GM19099 (cell line): ENCODE data around the gene TMEM135.

Source experiments
- POLR2A ChIP-seq: IDR thresholded peaks from 3 replicates; pipeline ENCODE4 v1.6.1; 2011; ENCODE audit warnings: low read depth; ENCODE audit not compliant: insufficient read length; ENCODE audit errors: extremely low read depth

The TMEM135 gene

DNA sequence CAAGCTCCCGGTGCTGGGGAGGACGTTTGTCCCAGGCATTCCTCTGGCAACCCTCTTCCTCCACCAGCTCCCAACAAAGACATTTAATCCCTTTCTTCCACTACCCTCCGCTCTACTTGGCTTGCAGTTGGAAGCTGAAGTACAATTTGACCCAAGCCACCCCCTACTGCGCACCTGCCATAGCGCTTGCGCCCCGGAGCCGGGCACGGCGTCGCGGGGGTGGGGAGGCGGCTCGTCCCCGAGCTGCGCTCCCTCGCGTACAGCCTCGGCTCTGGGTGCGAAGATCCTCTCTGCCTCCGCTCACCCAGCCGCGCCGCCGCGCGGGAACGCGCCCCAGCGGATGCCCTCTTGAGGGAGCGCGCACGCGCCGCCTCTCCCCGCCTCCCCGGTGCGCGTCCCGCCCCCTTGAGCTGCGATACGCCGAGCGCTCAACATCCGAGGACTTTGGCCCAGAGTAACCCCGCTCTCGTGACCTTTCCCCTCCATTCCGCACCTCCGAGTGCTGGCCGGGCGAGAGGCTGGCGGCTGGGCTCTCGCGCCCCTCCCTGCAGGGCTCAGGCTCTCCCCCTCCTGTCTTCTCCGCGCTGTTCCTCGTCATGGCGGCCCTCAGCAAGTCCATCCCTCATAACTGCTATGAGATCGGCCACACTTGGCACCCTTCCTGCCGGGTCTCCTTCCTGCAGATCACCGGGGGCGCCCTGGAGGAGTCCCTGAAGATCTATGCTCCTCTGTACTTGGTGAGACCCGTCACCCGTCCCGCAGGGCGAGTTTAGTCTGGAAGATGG, at the start of gene TMEM135:
TMEM135 (plus strand) TSS at position 485 of the 785 bp plus-strand sequence; CDS start at position 597, 112 bp downstream.
- TF ChIP-seq POLR2A: peak; percentile 83

DNA sequence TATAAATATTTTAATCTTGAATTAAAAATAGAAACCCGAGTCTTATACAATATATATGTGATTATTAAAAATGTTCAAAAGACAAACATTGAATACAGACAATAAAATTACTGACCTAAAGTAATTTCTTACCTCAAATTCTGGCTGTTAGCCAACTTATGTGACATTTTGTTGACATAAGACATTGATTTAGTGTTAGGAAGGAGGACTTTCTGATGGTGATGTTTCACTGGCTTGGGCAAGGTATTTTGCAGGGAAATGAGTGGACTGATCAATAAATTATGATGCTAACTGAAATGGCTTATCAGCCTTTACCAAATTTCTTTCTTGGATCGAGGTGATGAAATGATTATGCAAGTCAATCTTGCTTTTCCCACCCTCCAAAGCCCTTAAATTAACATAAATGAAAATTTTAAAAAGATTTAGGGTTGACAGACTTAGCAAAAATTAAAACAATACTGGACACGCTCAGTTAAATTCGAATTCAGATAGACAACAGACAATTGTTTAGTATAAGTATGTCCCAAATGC, 49.3 kb upstream of the TMEM135 start:
- TF ChIP-seq POLR2A: no peak

DNA sequence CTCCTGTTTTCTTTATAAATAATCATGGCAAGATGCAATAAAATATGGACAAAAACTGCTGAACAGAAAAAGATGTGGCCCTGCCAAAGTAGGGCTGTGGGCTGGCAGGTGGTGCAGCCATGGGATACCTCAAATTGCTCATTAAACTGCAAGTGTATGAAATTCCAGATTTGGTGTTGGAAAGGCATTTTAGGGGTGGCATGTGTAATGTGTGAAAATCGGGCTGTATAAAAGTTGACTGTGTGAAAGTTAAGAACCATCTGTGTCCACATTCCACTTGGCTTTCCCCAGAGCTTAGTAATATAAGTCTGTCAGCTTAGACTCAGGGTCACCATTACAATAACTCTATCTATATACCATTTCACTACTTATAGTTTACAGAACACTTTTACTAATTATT, 47.7 kb upstream of the TMEM135 start:
- TF ChIP-seq POLR2A: no peak

DNA sequence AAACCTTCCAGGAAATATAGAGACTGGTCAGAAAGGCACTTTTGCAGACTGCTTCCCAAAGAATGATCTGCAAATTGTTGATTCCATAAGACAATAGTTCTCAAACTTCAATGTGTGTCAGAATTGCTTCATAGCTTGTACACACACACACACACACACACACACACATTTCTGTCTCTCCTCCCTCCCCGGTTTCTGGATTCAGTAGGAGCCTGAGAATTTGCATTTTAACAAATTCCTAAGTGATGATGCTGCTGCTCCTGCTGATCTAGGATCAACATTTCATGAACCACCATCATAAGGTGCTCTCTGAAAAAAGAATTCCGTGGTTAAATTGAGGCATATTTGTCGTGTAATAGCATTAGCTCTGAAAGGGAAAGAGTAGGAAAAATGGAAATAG, 47.2 kb upstream of the TMEM135 start:
- no peak for TF ChIP-seq POLR2A

DNA sequence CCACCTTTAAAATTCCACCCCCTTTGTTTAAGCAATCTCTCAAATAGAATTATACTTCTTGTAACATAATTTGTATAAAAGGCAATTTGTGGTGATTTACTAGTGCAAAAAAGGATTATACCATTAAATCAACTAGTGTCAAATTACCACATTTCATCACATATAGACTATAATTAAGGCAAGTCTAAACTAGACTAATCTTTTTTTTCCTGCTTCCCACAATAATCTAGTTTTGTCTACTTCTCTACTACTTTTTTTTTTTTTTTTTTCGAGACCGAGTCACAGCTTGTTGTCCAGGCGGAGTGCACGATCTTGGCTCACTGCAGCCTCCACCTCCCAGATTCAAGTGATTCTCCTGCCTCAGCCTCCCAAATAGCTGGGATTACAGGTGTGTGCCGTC, 46.4 kb upstream of the TMEM135 start:
- TF ChIP-seq POLR2A: no peak

DNA sequence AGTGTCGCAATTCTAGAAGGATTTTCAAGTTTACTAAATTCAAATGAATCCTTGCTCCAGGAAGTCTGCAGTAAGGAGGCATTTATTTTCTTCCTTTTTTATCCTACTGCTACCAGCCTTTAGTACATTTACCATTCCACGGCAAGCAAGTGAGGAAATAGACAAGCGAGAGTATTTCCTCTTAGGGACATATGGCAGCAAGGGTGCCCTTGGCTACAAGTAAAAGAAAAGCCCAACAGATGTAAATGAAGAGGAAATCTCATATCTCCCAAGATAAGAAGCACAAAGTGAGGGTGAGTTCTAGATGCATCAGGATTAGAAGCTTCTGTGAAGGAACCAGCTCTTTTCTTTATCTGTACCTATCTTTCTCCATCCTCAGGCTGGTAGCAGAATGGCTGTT, 44.7 kb upstream of the TMEM135 start:
- no peak for TF ChIP-seq POLR2A

DNA sequence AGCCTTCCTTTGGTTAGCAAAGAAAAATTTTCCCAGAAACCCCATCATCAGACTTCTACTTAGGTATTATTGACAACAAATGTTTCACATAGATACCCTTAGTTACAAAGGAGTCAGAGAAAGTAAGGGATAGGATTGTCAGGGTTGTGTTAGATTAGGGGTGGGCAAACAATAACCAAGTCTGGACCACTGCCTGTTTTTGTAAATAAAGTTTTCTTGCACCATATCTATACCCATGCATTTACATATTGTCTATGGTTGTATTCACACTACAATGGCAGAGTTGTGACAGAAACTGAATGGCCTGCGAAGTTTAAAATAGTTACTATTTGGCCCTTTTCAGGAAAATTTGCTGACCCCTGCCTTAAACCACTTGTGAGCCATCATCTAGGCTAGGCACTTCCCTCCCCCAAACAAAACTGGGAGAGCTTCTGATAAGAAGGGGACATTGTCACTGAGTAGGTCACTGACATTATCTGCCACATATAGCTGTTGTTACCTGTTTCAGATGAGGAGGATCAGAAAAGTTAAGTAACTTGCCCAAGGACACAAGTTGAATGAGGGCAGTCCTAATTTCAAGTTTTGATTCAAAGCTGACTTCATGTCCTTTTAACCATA, 40.7 kb upstream of the TMEM135 start:
- TF ChIP-seq POLR2A: no peak

DNA sequence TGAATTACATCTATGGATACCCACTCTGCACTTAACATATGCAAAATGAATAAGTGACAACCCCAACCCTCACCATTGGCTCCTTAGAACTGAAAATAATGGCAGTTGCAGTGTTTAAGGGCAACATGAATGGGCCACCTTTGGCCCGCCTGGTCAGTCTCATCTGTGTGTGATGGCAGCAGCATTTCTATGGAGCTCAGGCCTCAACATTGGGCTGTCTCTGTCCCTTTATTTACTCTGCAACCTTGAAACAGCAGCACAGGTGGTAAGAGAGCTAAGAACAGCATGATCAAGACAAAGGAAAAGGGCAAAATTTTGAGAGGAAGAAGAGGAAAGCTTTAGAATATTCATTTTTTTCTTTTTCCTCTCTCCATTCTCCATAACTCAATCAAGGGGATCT, 38.3 kb upstream of the TMEM135 start:
- no peak for TF ChIP-seq POLR2A

DNA sequence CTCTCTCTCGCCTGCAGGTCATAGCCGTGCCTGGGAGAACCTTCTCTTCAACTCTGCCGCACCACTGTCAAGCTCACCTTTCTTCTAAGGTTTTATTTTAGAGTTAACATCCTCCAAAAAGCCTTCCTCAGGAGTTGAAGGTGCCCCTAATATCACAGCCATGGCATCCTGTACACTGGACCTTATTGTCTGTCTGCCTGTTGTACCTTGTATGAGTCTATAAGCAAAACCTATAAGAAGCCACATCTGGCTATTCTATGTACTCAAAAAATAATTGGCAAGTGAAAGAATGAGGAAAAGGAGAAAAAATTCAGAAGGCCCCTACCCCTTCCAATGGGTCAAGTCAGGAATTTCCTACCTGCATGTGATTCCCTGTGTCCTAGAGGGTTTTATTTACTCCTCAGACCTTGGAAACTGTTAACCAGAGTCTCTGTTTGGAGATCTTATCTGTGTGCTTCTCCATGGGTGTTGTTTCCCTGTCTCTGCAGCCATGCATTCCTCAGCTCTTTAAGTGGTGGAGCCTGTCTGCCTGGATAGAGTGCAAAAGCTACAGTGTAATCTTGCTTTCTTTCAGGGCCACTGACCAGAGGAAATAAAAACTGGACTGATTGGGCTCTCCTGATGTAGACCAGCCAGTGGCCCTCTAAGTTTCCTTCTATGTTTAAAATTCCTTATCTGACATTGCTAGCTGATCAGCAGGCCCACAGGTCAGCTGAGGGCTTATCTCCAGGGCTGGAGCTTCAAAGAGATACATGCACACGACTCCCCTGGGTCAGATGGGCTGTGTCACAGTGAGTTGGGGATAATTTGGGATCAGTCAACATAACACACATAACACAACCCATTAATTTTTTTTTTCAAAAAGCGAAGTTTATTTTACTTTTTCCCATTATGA, 37.6 kb upstream of the TMEM135 start:
- no peak for TF ChIP-seq POLR2A

DNA sequence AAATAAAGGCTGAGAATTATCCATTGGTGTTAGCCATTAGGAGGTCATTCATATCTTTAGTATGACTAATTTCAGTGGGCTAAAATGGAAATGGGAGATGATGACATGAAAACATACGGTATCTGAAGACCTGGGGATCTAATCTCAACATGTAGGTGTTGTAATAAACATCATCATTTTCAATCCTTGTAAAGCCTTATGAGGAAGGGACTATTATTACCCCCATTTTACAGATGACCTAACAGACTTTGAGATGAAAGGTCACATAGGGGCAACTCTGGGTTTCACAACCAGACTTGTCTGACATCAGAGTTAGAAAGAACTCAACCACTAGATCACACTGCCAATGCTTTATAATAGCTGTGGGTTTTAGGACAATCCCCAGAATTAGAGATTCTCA, 34.8 kb upstream of the TMEM135 start:
- TF ChIP-seq POLR2A: no peak

DNA sequence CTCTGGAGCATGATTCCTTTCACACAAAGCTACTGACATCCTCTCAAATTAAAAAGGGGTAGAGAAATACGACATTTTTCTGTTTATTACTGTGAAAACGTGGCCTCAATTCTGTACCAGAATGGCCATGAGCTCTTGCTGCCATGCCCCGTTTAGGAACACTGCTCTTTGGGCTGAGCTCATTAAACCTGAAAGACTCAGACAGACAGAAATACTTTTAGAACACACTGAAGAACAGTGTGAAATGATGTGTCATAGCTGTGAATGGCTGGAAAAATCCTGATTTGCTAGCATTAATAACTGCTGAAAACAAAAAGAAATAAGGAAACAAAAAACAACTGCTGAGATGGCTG, 32.2 kb upstream of the TMEM135 start:
- TF ChIP-seq POLR2A: no peak

DNA sequence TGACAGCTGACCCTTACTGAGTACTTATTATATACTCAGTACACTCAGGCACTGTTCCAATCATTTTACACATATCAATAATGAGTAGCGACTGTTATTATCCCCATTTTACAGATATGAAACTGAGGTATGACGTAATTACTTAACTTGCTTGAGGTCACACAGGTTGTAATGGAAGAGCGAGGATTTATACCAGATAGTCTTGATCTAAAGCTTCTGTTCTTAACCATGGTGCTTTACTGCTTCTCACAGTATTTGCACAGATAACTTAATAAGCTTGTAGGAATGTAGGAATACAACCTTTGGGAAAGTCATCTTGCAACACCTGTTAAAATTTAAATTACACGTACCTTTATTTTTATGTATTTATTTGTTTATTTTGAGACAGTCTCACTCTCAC, 31.7 kb upstream of the TMEM135 start:
- no peak for TF ChIP-seq POLR2A

DNA sequence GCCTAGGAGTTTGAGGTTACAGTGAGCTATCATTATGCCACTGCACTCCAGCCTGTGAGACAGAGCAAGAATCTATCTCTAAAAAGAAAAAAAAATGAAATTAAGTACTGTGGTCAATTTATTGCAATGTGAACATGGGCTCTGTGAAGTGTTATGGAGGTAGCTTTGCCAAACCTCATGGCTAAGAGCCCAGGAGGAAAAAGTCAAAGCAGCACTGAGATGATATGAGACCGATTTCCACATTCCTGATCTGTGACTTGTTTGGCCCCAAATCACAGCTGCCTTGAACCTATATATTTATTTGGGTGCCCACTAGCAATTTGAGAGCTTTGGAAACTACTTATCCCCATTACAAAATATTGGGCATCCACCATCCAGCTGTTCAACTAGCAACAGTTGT, 29.8 kb upstream of the TMEM135 start:
- no peak for TF ChIP-seq POLR2A

DNA sequence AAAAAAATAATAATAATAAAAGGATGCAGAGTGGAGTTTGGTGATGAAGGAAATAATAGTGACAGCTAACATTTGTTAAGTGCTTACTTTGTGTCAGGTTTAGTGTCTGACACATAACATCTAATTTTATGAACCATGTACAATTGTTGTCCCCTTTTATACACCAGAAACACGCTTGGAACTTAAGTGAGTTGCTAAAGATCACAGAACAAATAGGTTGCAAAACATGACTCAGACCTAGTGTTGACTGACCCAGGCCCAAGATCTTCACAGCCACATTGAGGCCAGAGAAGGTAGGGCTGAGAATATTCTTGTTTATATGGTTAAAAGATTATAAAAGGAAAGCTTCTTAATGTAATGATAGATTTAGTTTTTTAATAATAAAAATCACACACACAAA, 25.6 kb upstream of the TMEM135 start:
- no peak for TF ChIP-seq POLR2A

DNA sequence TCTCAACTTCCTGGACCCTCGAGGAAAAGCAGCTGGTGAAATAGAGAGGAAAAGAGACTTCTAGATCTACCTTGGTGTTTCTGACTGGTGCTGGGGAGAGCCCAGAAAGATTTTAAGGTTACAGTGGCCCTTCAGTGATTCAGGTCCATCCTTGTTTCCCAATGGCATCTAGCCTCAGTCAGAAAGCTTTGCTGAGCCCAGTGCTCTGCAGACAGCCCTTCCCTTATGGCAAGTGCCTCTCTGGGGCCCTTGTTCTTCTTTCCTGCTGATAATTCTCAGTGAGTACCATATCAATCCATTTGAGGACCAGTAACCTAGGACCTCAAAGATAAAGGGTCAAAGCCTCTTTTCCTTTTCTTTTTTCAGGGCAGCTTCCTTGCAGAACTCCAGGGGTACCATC, 25.1 kb upstream of the TMEM135 start:
- TF ChIP-seq POLR2A: no peak

DNA sequence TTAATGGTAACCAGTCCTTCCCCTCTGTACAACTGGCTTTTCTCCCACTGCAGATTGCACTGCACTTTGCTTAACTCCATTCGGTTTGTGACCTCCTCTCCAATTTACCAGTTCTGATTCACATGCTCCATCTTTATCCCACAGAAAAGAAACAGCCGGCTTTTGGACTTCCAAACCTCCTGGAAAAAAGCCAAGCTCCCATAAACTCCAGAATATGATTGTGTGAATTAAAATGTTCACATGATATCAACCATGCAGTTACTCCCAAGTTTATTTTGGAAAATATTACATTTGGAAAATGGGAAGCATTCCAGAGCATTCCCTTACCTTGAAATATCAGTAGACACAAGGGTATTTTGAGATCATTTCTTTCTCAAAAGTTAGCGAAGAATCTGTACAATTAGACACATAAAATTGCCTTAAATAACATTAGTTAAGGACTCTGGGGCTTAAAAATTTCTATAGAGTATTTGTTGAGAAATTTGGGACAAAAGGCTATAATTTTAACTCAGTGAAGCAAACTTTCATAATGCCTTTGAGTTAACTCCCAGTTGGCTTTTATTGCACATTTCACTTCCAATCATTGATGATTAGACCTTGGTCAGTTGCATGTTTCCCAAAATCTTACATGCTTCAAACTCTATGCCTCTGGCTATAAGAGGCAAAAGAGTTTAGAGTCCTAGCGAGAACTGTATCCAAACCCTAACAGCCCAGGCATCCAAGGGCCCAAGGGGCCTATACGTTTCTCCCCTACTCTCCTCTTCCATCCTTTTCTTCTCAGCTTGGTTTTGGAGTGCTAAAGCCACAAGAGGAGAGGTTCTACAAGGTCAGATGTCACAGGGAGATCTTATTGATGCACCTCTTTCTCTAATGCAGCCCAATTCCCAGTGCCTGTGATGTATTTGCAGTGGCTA, 23.6 kb upstream of the TMEM135 start:
- TF ChIP-seq POLR2A: no peak
